GM23338 (cell line): ENCODE data around the gene AGTR1.

Experiments
- EZH2 ChIP-seq: fragments of 200-600 bp; sonication (generic); IDR thresholded peaks from one replicate; pipeline ENCODE4 v1.8.0; 2017; ENCODE audit warnings: antibody characterized with exemption, mild to moderate bottlenecking, low read depth; ENCODE audit not compliant: unreplicated experiment
- EZH2phosphoT487 ChIP-seq: fragments of 200-600 bp; sonication (generic); IDR thresholded peaks from one replicate; pipeline ENCODE4 v1.8.1; 2018; ENCODE audit warnings: antibody characterized with exemption; ENCODE audit not compliant: unreplicated experiment
- POLR2AphosphoS5 ChIP-seq: IDR thresholded peaks from 2 replicates; pipeline ENCODE4 v1.6.1; 2016; ENCODE audit warnings: antibody characterized with exemption, low read depth
- TF ChIP-seq, protein P1 (sequence below), 2 experiments: fragments of 200-600 bp in 1 of 2; sonication (generic) in 1 of 2; conservative IDR thresholded peaks; 2 replicates each; pipeline versions ENCODE4 v1.5.1 to v1.6.1; 2016 to 2017; ENCODE audit warnings: antibody characterized with exemption in 2 of 2, low read depth in 2 of 2, mild to moderate bottlenecking in 2 of 2, moderate library complexity in 1 of 2
- TF ChIP-seq, protein P2 (sequence below): IDR thresholded peaks from one replicate; pipeline ENCODE4 v1.6.1; 2018; ENCODE audit warnings: antibody characterized with exemption; ENCODE audit not compliant: unreplicated experiment

DNA sequence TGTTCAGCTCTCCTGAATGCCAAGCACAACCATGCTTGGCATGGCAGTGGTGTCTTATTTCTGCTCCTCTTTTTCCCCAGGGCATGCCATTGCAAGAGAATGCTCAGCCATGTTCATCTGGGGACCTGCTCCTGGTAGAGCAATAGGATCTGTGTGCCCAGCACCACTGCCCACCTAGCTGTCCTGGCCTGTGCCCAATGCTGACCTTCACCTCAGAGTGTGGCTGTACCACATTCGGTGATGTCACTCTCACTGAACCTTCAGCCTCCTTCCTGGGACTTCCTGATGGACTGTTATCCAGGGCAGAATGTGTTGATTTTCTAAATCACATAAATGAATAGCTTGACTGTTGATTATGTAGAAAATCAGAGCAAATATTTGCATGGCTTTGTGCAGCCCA lies 42.0 kb downstream of the AGTR1 start:
- TF ChIP-seq, protein P1, sequence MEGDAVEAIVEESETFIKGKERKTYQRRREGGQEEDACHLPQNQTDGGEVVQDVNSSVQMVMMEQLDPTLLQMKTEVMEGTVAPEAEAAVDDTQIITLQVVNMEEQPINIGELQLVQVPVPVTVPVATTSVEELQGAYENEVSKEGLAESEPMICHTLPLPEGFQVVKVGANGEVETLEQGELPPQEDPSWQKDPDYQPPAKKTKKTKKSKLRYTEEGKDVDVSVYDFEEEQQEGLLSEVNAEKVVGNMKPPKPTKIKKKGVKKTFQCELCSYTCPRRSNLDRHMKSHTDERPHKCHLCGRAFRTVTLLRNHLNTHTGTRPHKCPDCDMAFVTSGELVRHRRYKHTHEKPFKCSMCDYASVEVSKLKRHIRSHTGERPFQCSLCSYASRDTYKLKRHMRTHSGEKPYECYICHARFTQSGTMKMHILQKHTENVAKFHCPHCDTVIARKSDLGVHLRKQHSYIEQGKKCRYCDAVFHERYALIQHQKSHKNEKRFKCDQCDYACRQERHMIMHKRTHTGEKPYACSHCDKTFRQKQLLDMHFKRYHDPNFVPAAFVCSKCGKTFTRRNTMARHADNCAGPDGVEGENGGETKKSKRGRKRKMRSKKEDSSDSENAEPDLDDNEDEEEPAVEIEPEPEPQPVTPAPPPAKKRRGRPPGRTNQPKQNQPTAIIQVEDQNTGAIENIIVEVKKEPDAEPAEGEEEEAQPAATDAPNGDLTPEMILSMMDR (conservative IDR thresholded peaks at IDR 0.05; ENCODE audit: low read depth in 2 of 2), result no peak
- TF ChIP-seq, protein P2, sequence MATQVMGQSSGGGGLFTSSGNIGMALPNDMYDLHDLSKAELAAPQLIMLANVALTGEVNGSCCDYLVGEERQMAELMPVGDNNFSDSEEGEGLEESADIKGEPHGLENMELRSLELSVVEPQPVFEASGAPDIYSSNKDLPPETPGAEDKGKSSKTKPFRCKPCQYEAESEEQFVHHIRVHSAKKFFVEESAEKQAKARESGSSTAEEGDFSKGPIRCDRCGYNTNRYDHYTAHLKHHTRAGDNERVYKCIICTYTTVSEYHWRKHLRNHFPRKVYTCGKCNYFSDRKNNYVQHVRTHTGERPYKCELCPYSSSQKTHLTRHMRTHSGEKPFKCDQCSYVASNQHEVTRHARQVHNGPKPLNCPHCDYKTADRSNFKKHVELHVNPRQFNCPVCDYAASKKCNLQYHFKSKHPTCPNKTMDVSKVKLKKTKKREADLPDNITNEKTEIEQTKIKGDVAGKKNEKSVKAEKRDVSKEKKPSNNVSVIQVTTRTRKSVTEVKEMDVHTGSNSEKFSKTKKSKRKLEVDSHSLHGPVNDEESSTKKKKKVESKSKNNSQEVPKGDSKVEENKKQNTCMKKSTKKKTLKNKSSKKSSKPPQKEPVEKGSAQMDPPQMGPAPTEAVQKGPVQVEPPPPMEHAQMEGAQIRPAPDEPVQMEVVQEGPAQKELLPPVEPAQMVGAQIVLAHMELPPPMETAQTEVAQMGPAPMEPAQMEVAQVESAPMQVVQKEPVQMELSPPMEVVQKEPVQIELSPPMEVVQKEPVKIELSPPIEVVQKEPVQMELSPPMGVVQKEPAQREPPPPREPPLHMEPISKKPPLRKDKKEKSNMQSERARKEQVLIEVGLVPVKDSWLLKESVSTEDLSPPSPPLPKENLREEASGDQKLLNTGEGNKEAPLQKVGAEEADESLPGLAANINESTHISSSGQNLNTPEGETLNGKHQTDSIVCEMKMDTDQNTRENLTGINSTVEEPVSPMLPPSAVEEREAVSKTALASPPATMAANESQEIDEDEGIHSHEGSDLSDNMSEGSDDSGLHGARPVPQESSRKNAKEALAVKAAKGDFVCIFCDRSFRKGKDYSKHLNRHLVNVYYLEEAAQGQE, result no peak
- TF ChIP-seq EZH2phosphoT487 (no peak), EZH2 (no peak), POLR2AphosphoS5 (no peak)
